ENCODE measurements around the gene BYSL.
"Not testable (repeated sequence)": the region's sequence is repeated elsewhere in the genome, so short reads cannot be mapped to it uniquely, and the experiment has no call there.

The BYSL gene

DNA sequence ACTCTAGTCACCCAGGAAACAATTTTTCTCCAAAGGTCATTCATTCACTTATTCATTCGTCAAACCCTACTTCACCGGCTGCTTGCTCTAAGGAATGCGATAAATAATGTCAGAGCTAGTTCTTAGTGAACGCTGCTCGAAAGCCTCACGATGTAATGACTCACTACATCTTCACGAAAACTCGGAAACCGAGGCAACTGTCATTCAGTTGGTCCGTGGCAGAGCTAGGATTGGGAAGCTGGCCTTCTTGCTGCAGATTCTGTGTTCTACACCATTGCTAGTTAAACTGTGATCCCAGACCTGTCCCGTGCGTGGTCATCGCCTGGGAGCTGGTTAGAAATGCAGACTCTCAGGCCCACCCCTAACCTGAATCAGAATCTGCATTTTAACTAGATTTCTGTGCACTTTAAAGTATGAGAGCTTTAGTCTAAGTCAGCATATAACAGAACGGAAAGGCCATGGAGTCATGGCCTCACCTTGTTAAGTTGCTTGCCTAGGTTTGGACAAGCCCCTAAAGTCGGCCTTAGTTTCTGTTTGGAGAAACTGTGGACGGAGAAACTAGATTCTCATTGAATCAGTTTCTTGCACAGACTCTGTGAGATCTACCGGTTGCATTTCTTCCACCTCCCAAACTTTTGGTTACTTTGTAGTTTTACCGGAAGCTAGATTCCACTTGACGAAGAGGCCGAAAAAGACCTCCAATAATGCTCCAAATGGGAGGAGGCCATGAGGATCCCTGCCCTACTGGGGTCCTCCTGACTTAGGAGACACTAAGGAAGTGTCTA is 21.0 kb downstream of the BYSL start:
- no peak for DNase-seq (ENCODE audit: low spot score)

- not testable (repeated sequence) for DNase-seq (ENCODE audit: low spot score)
Measured at GRCh38 chr6:41942882-41943281, 21.6 kb downstream of the BYSL start.

- no peak for DNase-seq (ENCODE audit: low spot score)
Measured at GRCh38 chr6:41943456-41943855, 22.2 kb downstream of the BYSL start.

GRCh38 chr6:41947581-41948220 is 26.4 kb downstream of the BYSL start:
- DNase-seq (ENCODE audit: low spot score) = no peak

- no peak for DNase-seq (ENCODE audit: low spot score)
Measured at GRCh38 chr6:41954668-41955067, 33.4 kb downstream of the BYSL start.

DNA sequence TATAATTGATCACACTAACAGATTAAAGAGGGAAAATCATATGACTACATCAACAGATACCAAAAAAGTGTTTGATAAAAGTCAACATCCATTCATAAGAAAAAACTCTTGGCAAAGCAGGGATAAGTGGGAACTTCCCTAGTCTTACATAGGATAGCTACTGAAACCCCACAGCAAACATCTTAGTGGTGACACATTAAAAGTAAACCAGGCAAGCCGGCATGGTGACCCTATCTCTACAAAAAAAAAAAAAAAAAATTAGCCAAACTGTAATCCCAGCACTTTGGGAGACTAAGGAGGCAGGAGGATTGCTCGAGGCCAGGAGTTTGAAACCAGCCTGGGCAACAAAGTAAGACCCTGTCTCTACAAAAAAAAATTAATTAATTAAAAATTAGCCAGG is 34.1 kb downstream of the BYSL start:
- DNase-seq (ENCODE audit: low spot score) = no peak

- DNase-seq (ENCODE audit: low spot score) = peak; percentile 57
Measured at GRCh38 chr6:41957117-41957516, 35.8 kb downstream of the BYSL start.

- no peak for DNase-seq (ENCODE audit: low spot score)
Measured at GRCh38 chr6:41958022-41958856, 36.9 kb downstream of the BYSL start.

GRCh38 chr6:41960028-41960427 is 38.7 kb downstream of the BYSL start:
- DNase-seq (ENCODE audit: low spot score) = no peak

- DNase-seq (ENCODE audit: low spot score) = no peak
Measured at GRCh38 chr6:41963371-41963770, 42.1 kb downstream of the BYSL start.

GRCh38 chr6:41964201-41964887 is 43.0 kb downstream of the BYSL start:
- no peak for DNase-seq (ENCODE audit: low spot score)

DNA sequence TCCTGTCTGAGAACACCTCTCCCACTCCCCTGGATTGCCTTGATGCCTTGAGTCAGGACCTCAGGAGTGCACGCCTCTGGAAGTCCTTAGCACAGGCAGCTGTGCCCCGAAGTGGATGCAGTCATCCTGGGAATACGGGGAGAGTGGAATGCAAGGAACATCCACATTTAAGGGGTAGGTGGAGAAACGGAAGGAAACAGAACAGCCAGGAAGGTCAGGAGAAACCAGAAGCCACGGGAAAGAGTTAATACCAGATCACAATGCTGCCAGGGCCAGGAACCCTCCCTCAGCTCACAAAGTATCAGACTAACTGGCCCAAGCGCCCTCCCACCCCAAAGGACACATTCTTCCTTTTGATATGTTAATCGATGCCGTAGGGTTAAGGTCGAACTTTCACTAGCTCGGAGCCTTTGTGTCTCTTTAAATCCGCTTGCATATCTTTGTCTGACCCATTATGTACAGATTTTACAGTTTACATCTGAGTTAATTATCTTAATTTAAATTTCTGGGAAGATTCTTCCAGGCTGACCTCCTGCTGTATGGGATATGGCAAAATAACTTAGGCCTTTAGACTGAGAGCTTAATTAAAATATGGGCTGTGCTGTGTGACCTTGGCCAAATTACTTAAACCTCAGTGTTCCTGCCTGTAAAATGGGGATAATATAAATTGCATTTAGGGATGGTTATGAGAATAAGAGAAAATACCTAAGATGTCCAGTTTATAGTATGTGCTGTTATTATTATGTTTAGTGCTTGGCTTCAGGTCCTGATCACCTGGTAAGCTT is 44.3 kb downstream of the BYSL start:
- no peak for DNase-seq (ENCODE audit: low spot score)

GRCh38 chr6:41966214-41966920 is 45.1 kb downstream of the BYSL start:
- DNase-seq (ENCODE audit: low spot score) = no peak

DNA sequence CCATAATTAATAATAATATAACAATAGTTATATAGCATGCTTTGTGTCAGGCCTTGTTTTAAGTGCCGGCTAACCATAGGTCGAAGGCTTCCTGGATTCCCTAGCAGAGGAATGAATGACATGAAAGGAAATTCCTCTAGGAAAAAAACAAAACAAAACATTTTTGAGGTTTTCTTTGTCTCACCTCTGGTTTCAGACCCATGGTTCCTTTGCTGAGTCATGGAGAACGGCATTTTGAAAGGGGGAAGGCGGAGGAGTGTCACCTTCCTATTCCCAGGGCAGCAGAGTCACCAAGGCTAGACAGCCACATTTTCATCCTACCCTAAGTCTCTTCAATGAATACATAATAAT is 45.6 kb downstream of the BYSL start:
- no peak for DNase-seq (ENCODE audit: low spot score)

GRCh38 chr6:41967312-41968287 is 46.3 kb downstream of the BYSL start:
- no peak for DNase-seq (ENCODE audit: low spot score)

DNA sequence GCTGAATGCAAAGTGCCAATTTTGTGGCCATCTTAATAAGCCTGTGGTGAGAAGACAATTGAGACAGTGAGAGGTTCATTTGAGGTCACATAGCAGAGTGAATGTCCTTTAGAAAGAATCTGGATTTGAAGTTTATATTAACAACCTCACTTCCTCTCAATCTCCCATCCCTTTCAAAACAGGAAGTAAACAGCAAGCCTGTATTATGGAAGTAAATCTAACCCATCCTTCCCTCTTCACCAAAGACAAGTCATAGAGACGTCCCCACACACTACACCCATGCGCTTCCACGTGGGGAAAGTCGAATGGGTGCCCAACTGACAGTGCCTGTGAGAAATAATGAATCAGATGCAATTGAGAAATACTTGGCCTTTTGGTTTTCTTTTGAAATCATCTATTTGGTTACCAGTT is 49.1 kb downstream of the BYSL start:
- DNase-seq (ENCODE audit: low spot score) = no peak

DNA sequence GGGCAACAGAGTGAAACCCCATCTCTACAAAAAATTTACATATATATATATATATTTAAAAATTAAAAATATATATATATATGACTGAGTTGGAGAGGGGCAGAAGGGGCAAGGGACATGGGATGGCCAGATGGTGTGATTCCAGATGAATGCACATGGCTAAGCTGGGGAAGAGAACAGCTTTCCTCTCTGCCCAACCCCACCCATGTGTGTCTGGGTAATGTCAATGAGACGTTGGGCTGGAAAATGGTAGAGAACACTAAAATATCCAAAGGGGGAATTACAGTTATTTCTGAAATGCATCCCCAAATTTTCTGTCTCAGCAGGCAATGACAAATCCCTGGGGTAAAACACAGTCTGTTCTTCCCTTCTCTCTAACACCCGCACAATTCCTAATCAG is 51.5 kb downstream of the BYSL start:
- no peak for DNase-seq (ENCODE audit: low spot score)

DNA sequence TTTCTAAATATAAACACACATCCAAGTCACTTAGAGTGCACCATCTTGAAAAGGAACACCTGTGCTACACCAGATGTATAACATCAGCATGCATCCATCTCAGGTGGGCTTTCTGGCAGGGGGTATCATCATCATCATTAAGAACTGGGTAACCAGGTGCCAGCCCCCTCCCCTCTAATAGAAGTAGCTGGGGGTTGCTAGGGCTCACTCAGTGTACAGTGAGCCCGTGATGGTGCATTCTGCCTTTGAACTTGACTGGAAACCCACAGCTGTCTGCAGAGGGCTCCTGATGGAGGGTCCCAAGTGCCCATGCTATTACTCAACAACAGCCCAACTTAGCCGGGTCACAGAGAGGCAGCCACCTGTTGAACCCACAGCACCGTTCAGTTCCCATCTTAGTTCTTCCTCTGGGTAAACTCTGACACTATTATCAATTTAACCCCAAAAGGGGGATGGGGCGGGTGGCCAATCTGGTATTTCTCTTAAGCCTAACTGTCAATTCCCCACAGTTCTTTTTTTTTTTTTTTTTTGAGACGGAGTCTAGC is 53.1 kb downstream of the BYSL start:
- no peak for DNase-seq (ENCODE audit: low spot score)

DNA sequence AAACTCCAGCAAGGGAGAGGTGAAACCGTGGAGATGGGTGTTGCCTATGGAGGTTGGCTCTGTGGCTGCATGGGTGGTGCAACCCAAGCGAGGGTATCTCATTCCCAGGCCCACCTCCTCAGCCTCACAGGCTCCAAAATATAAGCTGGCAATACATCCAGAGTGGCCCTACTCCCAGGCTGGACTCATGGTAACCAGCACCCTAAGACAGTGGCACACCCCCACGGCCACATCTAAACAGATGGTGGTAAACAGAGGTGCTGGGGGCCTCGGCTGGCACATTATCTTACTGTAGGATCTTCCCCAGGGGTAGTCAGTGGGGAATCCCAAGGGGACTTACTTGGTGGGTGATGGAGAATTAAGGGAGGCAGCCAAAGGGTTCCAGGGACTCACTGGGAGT is 54.0 kb downstream of the BYSL start:
- DNase-seq (ENCODE audit: low spot score) = no peak
